GM12891 (cell line): ENCODE results near the gene HEBP1.

Experiments used
- POLR2A ChIP-seq: IDR thresholded peaks from 2 replicates; pipeline ENCODE4 v1.6.1; 2011; ENCODE audit warnings: low read depth, low read length, control low read depth
- SPI1 ChIP-seq: IDR thresholded peaks from 2 replicates; pipeline ENCODE4 v1.6.1; 2011; ENCODE audit warnings: low read depth, low read length, control low read depth

DNA sequence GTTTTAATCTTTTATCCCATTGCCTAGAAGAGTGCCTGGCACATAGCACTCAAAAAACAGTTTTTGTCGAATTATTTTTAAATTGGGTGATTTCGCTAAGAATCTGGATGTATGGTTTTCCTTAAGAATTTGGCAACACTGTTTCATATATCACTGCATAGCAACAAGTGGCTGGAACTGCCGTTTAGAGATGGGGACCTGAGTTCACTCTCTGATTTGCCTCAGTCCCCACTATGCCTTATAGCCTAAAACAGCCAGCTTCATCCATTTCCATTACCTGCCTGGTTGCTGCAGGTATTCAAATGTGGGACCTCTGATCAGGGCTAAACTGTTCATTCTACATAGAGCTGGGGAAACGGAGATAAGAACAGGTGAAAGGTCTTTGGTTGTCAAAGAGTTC, 1.8 kb downstream of the HEBP1 start:
- TF ChIP-seq SPI1 (no peak), POLR2A (no peak)
